ENCODE results near the gene IFITM2.
"Not testable (repeated sequence)": the region's sequence is repeated elsewhere in the genome, so short reads cannot be mapped to it uniquely, and the experiment has no call there.

IFITM2 gene

GRCh38 chr11:315516-315994 lies 7.9 kb downstream of the IFITM2 start:
- no peak for DNase-seq
- ATAC-seq (replicated peaks): no peak
- H3K27me3 Mint-ChIP-seq: peaks cover 4 to 13% of the 10 kb centered on the region in 2 donors
- H3K36me3 Mint-ChIP-seq: no peaks in the 10 kb centered on the region
- no peak overlapping the region for H3K4me3 Mint-ChIP-seq
- peaks cover 39 to 48% of the 10 kb centered on the region in 2 donors for H3K4me1 Mint-ChIP-seq
- H3K9me3 Mint-ChIP-seq: no peaks in the 10 kb centered on the region
- H3K27ac Mint-ChIP-seq: no peak overlapping the region

- Mint-ChIP-seq H3K27me3 (peaks cover 6 to 16% of the 10 kb centered on the region in 2 donors), H3K4me1 (peaks cover 40 to 53% of the 10 kb centered on the region in 2 donors), H3K9me3 (no peaks in the 10 kb centered on the region), H3K27ac (no peak overlapping the region), H3K36me3 (no peaks in the 10 kb centered on the region), H3K4me3 (no peak overlapping the region)
- ATAC-seq (replicated peaks) (no peak), DNase-seq (no peak)
Measured at GRCh38 chr11:316031-316701, 8.6 kb downstream of the IFITM2 start.

- DNase-seq (no peak), ATAC-seq (replicated peaks) (no peak)
- Mint-ChIP-seq H3K36me3 (no peaks in the 10 kb centered on the region), H3K9me3 (no peaks in the 10 kb centered on the region), H3K27me3 (peaks cover 6 to 16% of the 10 kb centered on the region in 2 donors), H3K4me3 (no peak overlapping the region), H3K4me1 (peaks cover 39 to 50% of the 10 kb centered on the region in 2 donors), H3K27ac (no peak overlapping the region)
Measured at GRCh38 chr11:316891-317301, 9.3 kb downstream of the IFITM2 start.

GRCh38 chr11:317668-318404 lies 10.2 kb downstream of the IFITM2 start:
- Mint-ChIP-seq H3K27me3 (peaks cover 6 to 16% of the 10 kb centered on the region in 2 donors), H3K4me1 (peaks cover 34 to 44% of the 10 kb centered on the region in 2 donors), H3K4me3 (peak overlapping the region in 1 of 2 donors; percentile 17)
- ATAC-seq (replicated peaks): peak in 1 of 2 donors; percentile 26
- DNase-seq, H3K36me3 Mint-ChIP-seq, H3K9me3 Mint-ChIP-seq, H3K27ac Mint-ChIP-seq: not testable (repeated sequence)

GRCh38 chr11:318405-319120 lies 10.9 kb downstream of the IFITM2 start:
- H3K27me3 Mint-ChIP-seq: peaks cover 6 to 16% of the 10 kb centered on the region in 2 donors
- not testable (repeated sequence) for H3K9me3 Mint-ChIP-seq
- H3K4me3 Mint-ChIP-seq: peak overlapping the region in 1 of 2 donors; percentile 37

GRCh38 chr11:319121-319887 lies 11.7 kb downstream of the IFITM2 start:
- H3K27me3 Mint-ChIP-seq: peaks cover 6 to 16% of the 10 kb centered on the region in 2 donors
- H3K27ac Mint-ChIP-seq: peak overlapping the region; percentile 14
- H3K4me1 Mint-ChIP-seq: peaks cover 21 to 29% of the 10 kb centered on the region in 2 donors
- not testable (repeated sequence) for DNase-seq, H3K9me3 Mint-ChIP-seq, H3K36me3 Mint-ChIP-seq
- ATAC-seq (replicated peaks): peak; percentile 39 to 45
- peak overlapping the region; percentile 48 to 52 for H3K4me3 Mint-ChIP-seq

More at GRCh38 chr11:318405-319120, 10.9 kb downstream of the IFITM2 start:
- peaks cover 28 to 36% of the 10 kb centered on the region in 2 donors for H3K4me1 Mint-ChIP-seq
- H3K36me3 Mint-ChIP-seq, H3K27ac Mint-ChIP-seq, DNase-seq: not testable (repeated sequence)
- ATAC-seq (replicated peaks): peak; percentile 61 to 73

GRCh38 chr11:319888-320273 lies 12.3 kb downstream of the IFITM2 start:
- not testable (repeated sequence) for H3K36me3 Mint-ChIP-seq; DNase-seq; H3K27ac Mint-ChIP-seq; ATAC-seq (replicated peaks); H3K9me3 Mint-ChIP-seq
- H3K4me3 Mint-ChIP-seq: peak overlapping the region; percentile 48 to 52
- H3K27me3 Mint-ChIP-seq: peaks cover 6 to 16% of the 10 kb centered on the region in 2 donors
- H3K4me1 Mint-ChIP-seq: peaks cover 22 to 29% of the 10 kb centered on the region in 2 donors

GRCh38 chr11:324156-324555 lies 16.5 kb downstream of the IFITM2 start:
- peaks cover 34 to 52% of the 10 kb centered on the region in 2 donors for H3K4me1 Mint-ChIP-seq
- no peak overlapping the region for H3K27ac Mint-ChIP-seq
- no peaks in the 10 kb centered on the region for H3K9me3 Mint-ChIP-seq
- no peak overlapping the region for H3K4me3 Mint-ChIP-seq
- DNase-seq (no peak), ATAC-seq (replicated peaks) (no peak)
- peaks cover 6 to 16% of the 10 kb centered on the region in 2 donors for H3K27me3 Mint-ChIP-seq
- H3K36me3 Mint-ChIP-seq: no peaks in the 10 kb centered on the region

- H3K27me3 Mint-ChIP-seq; H3K9me3 Mint-ChIP-seq; H3K4me3 Mint-ChIP-seq; H3K27ac Mint-ChIP-seq; ATAC-seq (replicated peaks); H3K36me3 Mint-ChIP-seq; DNase-seq: not testable (repeated sequence)
- H3K4me1 Mint-ChIP-seq: peaks cover 35 to 54% of the 10 kb centered on the region in 2 donors
Measured at GRCh38 chr11:324593-325517, 17.2 kb downstream of the IFITM2 start.

GRCh38 chr11:325796-326591 lies 18.4 kb downstream of the IFITM2 start:
- peak overlapping the region in 1 of 2 donors; percentile 44 for H3K4me3 Mint-ChIP-seq
- H3K36me3 Mint-ChIP-seq: no peaks in the 10 kb centered on the region
- DNase-seq (no peak), ATAC-seq (replicated peaks) (no peak)
- H3K4me1 Mint-ChIP-seq: peaks cover 34 to 54% of the 10 kb centered on the region in 2 donors
- H3K27ac Mint-ChIP-seq: peak overlapping the region; percentile 98
- H3K9me3 Mint-ChIP-seq: no peaks in the 10 kb centered on the region
- H3K27me3 Mint-ChIP-seq: no peaks in the 10 kb centered on the region

- no peaks in the 10 kb centered on the region for H3K36me3 Mint-ChIP-seq
- H3K27me3 Mint-ChIP-seq: no peaks in the 10 kb centered on the region
- H3K4me3 Mint-ChIP-seq: peak overlapping the region; percentile 44 to 66
- H3K4me1 Mint-ChIP-seq: peaks cover 37 to 56% of the 10 kb centered on the region in 2 donors
- DNase-seq: no peak
- peak; percentile 7 to 8 for ATAC-seq (replicated peaks)
- peak overlapping the region; percentile 98 for H3K27ac Mint-ChIP-seq
- H3K9me3 Mint-ChIP-seq: no peaks in the 10 kb centered on the region
Measured at GRCh38 chr11:326592-326841, 18.9 kb downstream of the IFITM2 start.

GRCh38 chr11:326842-327580 lies 19.4 kb downstream of the IFITM2 start:
- DNase-seq (peak; percentile 66), ATAC-seq (replicated peaks) (peak; percentile 86)
- Mint-ChIP-seq H3K27ac (peak overlapping the region; percentile 98), H3K36me3 (no peaks in the 10 kb centered on the region), H3K27me3 (no peaks in the 10 kb centered on the region), H3K9me3 (no peaks in the 10 kb centered on the region), H3K4me3 (peak overlapping the region; percentile 52 to 66), H3K4me1 (peaks cover 37 to 56% of the 10 kb centered on the region in 2 donors)
